Glutamatergic neuron (in vitro differentiated cells): Measurements from ENCODE around the gene IFNAR1. TPM values are rescaled to one million over a fixed set of nuclear protein-coding genes. Genes with fewer than 3 reads are reported as not detected.

Source experiments
- DNase-seq: peaks from one replicate; pipeline ENCODE4 v3.0.0; 2022
- H3K27ac Mint-ChIP-seq: one replicate; pipeline ENCODE4 v1.8.0; 2020; ENCODE audit warnings: mild to moderate bottlenecking, mixed read lengths, inconsistent platforms; ENCODE audit not compliant: unreplicated experiment
- H3K27me3 Mint-ChIP-seq: one replicate; pipeline ENCODE4 v1.8.0; 2020; ENCODE audit warnings: mild to moderate bottlenecking, moderate library complexity, mixed read lengths, inconsistent platforms; ENCODE audit not compliant: unreplicated experiment
- H3K36me3 Mint-ChIP-seq: one replicate; pipeline ENCODE4 v1.8.0; 2020; ENCODE audit warnings: mild to moderate bottlenecking, mixed read lengths, inconsistent platforms; ENCODE audit not compliant: unreplicated experiment
- H3K4me1 Mint-ChIP-seq: one replicate; pipeline ENCODE4 v1.8.0; 2020; ENCODE audit warnings: mild to moderate bottlenecking, low read depth, mixed read lengths, inconsistent platforms; ENCODE audit not compliant: unreplicated experiment
- H3K4me3 Mint-ChIP-seq: one replicate; pipeline ENCODE4 v1.8.0; 2020; ENCODE audit warnings: mild to moderate bottlenecking, mixed read lengths, inconsistent platforms; ENCODE audit not compliant: unreplicated experiment
- H3K9me3 Mint-ChIP-seq: one replicate; pipeline ENCODE4 v1.8.0; 2020; ENCODE audit warnings: mild to moderate bottlenecking, moderate library complexity, mixed read lengths, inconsistent platforms; ENCODE audit not compliant: unreplicated experiment
- total RNA-seq: library from RNA; stranded (reverse); fragmentation: NEBNext Ultra II Directional; extraction: Animal tissue kit (Norgen Biotek cat#: 25700); gene quantifications from one replicate; pipeline ENCODE4 v1.2.1, GENCODE V29; 2021; ENCODE audit not compliant: unreplicated experiment
- TF ChIP-seq, protein P1 (sequence below): fragments of 200-600 bp; sonication (generic); IDR thresholded peaks from one replicate; pipeline ENCODE4 v1.5.0; 2021; ENCODE audit not compliant: partially characterized antibody, unreplicated experiment

The IFNAR1 gene
- total RNA-seq, 1 donor from 2014 or later, result 17.7 TPM

DNA sequence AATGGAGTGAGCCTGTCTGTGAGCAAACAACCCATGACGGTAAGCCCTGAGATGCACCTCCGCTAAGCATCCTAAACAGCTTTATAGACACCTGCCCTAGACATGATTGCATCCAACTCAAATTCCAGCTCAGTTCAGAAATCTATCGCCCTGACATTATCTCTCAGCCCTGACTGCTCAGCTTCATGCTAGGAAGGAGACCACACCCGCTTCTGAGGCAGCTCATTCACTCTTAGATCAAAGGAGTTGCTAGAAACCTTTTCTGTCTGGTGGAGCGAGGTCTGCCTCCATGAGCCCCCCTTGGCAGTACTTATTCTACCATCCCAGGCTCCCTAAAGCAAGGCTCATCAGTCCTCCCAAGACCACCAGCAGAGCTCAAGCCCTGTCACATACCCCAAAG, 41.6 kb upstream of the IFNAR1 start:
- Mint-ChIP-seq H3K9me3 (no peaks in the 10 kb centered on the region), H3K27ac (no peak overlapping the region), H3K4me1 (peaks cover 4% of the 10 kb centered on the region), H3K4me3 (no peak overlapping the region), H3K36me3 (peaks cover 23% of the 10 kb centered on the region), H3K27me3 (no peaks in the 10 kb centered on the region)
- no peak for DNase-seq
- TF ChIP-seq, protein P1, sequence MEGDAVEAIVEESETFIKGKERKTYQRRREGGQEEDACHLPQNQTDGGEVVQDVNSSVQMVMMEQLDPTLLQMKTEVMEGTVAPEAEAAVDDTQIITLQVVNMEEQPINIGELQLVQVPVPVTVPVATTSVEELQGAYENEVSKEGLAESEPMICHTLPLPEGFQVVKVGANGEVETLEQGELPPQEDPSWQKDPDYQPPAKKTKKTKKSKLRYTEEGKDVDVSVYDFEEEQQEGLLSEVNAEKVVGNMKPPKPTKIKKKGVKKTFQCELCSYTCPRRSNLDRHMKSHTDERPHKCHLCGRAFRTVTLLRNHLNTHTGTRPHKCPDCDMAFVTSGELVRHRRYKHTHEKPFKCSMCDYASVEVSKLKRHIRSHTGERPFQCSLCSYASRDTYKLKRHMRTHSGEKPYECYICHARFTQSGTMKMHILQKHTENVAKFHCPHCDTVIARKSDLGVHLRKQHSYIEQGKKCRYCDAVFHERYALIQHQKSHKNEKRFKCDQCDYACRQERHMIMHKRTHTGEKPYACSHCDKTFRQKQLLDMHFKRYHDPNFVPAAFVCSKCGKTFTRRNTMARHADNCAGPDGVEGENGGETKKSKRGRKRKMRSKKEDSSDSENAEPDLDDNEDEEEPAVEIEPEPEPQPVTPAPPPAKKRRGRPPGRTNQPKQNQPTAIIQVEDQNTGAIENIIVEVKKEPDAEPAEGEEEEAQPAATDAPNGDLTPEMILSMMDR, result no peak

DNA sequence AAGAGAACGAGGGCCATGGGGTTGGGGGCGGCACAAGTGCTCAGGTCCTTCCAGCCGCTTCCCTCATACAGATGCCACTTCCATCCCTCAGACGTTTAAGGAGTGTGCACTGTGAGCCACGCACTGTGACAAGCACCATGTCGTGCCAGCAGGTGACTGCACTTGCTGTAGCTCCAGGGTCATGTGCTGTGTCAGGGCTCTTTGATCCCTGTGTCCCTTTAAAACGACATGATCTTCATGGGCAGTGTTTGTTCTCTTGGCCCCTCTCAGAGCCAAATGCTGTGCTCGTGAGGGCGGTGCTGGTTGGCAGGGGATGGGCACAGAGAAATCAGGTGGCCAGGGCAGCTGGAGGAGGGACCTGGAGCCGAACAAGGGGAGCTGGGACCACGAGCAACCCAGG, 38.7 kb upstream of the IFNAR1 start:
- H3K36me3 Mint-ChIP-seq, result peaks cover under 1% of the 10 kb centered on the region
- H3K9me3 Mint-ChIP-seq, result no peaks in the 10 kb centered on the region
- no peaks in the 10 kb centered on the region for H3K27me3 Mint-ChIP-seq
- no peak overlapping the region for H3K4me3 Mint-ChIP-seq
- H3K4me1 Mint-ChIP-seq, result peaks cover under 1% of the 10 kb centered on the region
- H3K27ac Mint-ChIP-seq, result no peak overlapping the region
- no peak for DNase-seq
- TF ChIP-seq, protein P1, result no peak

GRCh38 chr21:33286600-33287456, 37.9 kb upstream of the IFNAR1 start:
- H3K27me3 Mint-ChIP-seq, result peaks cover 2% of the 10 kb centered on the region
- TF ChIP-seq, protein P1, result no peak
- H3K4me3 Mint-ChIP-seq, result no peak overlapping the region
- no peak for DNase-seq
- no peak overlapping the region for H3K27ac Mint-ChIP-seq
- no peaks in the 10 kb centered on the region for H3K9me3 Mint-ChIP-seq
- no peaks in the 10 kb centered on the region for H3K4me1 Mint-ChIP-seq
- H3K36me3 Mint-ChIP-seq, result no peaks in the 10 kb centered on the region

DNA sequence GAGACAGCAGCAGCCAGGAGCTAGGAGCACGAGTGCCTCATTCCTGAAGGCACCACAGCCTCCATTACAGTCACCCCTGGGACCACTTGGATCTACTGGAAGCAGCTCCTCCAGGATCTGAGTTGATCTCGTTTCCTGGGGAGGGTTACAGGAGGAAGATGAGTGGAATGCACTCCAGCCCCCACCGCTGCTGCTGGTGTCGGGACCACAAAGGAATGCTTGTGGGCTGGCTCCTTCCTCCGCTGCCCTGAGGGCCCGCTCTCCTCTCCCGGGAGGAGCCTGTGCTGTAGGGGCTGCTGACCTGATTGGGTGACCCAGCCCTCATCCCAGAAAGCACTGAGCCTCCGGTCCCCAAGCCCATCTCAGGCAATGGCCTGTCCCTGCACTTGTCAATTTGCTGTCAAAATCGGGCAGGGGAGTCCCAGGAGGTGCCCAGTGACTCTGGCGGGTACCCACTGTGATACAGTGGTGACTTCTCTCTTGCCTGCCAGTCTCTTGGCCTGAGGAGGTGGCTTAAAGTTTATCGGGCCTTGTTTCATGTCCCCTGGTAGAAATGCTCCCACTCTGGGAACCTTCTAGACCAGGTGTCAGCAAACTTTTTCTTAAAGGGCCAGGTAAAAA, 35.5 kb upstream of the IFNAR1 start:
- H3K4me1 Mint-ChIP-seq, result no peaks in the 10 kb centered on the region
- TF ChIP-seq, protein P1, result no peak
- H3K4me3 Mint-ChIP-seq, result no peak overlapping the region
- no peak overlapping the region for H3K27ac Mint-ChIP-seq
- peaks cover 7% of the 10 kb centered on the region for H3K27me3 Mint-ChIP-seq
- H3K9me3 Mint-ChIP-seq, result no peaks in the 10 kb centered on the region
- no peaks in the 10 kb centered on the region for H3K36me3 Mint-ChIP-seq
- DNase-seq, result no peak

DNA sequence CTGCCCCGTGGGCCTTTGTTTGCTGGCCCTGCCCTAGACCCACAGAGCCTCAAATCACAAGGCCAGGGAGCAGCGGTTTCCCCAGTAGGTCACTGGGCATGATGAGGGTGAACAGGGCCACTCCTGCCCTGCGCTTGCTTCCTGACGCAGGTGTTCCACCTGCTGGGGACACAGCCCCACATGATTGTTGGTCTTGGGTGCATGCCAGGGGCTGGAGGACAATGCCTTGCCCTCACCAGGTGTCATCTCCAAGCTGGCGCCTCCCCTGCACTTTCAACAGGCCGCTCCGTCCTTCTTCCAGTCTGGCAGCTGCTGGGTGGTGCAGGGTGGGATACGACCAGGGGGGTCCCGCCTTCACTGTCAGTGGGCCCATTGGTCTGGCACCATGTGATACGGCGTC, 34.3 kb upstream of the IFNAR1 start:
- Mint-ChIP-seq H3K27me3 (peaks cover 7% of the 10 kb centered on the region), H3K27ac (no peak overlapping the region), H3K36me3 (no peaks in the 10 kb centered on the region), H3K4me1 (no peaks in the 10 kb centered on the region), H3K9me3 (no peaks in the 10 kb centered on the region), H3K4me3 (no peak overlapping the region)
- TF ChIP-seq, protein P1, result no peak
- DNase-seq, result no peak
